HCT116 (cell line): ENCODE data around the gene HNRNPU.

Experiments
- EZH2 ChIP-seq: fragments of 200-600 bp; sonication (generic); IDR thresholded peaks from 2 replicates; pipeline ENCODE4 v1.6.1; 2017; ENCODE audit warnings: antibody characterized with exemption, mixed run types
- SIN3A ChIP-seq: IDR thresholded peaks from 2 replicates; pipeline ENCODE4 v1.6.1; 2012; ENCODE audit warnings: low read depth

DNA sequence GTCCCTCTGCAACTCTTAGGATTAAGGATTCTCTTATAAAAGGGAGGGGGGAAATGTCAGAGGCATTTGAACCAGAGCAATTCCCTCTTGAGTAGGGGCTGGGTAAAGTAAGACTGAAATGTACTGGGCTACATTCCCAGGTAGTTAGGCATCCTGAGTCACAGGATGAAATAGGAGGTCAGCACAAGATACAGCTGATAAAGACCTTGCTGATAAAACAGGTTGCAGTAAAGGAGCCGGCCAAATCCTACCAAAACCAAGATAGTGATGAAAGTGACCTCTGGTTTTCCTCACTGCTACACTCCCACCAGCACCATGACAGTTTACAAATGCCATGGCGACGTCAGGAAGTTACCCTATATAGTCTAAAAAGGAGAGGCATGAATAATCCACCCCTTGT, 43.2 kb downstream of the HNRNPU start:
- TF ChIP-seq EZH2, result no peak
- TF ChIP-seq SIN3A, result no peak
